ENCODE results near the gene FGD2.

Gene FGD2

GRCh38 chr6:36980876-36981619, 24.4 kb upstream of the FGD2 start:
- no peak for ATAC-seq
- TF ChIP-seq, protein P1, sequence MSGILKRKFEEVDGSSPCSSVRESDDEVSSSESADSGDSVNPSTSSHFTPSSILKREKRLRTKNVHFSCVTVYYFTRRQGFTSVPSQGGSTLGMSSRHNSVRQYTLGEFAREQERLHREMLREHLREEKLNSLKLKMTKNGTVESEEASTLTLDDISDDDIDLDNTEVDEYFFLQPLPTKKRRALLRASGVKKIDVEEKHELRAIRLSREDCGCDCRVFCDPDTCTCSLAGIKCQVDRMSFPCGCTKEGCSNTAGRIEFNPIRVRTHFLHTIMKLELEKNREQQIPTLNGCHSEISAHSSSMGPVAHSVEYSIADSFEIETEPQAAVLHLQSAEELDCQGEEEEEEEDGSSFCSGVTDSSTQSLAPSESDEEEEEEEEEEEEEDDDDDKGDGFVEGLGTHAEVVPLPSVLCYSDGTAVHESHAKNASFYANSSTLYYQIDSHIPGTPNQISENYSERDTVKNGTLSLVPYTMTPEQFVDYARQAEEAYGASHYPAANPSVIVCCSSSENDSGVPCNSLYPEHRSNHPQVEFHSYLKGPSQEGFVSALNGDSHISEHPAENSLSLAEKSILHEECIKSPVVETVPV (CRISPR knock-in tag; IDR thresholded peaks at IDR 0.05) = no peak
- no peak for TF ChIP-seq ZNF70 (CRISPR knock-in tag; IDR thresholded peaks at IDR 0.05)
- TF ChIP-seq, protein P2, sequence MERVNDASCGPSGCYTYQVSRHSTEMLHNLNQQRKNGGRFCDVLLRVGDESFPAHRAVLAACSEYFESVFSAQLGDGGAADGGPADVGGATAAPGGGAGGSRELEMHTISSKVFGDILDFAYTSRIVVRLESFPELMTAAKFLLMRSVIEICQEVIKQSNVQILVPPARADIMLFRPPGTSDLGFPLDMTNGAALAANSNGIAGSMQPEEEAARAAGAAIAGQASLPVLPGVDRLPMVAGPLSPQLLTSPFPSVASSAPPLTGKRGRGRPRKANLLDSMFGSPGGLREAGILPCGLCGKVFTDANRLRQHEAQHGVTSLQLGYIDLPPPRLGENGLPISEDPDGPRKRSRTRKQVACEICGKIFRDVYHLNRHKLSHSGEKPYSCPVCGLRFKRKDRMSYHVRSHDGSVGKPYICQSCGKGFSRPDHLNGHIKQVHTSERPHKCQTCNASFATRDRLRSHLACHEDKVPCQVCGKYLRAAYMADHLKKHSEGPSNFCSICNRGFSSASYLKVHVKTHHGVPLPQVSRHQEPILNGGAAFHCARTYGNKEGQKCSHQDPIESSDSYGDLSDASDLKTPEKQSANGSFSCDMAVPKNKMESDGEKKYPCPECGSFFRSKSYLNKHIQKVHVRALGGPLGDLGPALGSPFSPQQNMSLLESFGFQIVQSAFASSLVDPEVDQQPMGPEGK (CRISPR knock-in tag; IDR thresholded peaks at IDR 0.05; ENCODE audit: borderline replicate concordance) = no peak
- no peak for TF ChIP-seq TCF4 (CRISPR knock-in tag; IDR thresholded peaks at IDR 0.05; ENCODE audit: borderline replicate concordance)
- TF ChIP-seq OSR1 (CRISPR knock-in tag; IDR thresholded peaks at IDR 0.05) = no peak
- TF ChIP-seq ZNF8 (CRISPR knock-in tag; IDR thresholded peaks at IDR 0.05) = no peak

DNA sequence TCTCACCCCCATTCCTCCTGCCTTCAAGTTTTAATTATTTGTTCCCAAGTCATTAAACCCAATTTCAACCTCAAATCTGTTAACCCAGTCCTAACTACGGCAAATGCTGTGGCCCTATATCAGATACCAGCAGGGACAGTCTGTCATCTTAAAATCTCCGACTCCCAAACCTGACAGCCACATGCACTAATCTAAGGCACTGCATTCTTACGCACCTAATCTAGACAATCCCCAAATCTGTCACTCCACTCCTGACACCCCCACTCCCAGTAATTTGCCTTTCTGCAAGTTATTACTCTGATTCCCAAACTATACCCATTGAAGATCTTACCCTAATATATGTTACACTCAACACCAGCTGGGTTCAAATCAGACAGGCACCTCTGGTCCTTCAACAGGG, 21.9 kb upstream of the FGD2 start:
- ATAC-seq = no peak
- TF ChIP-seq GLIS3 (CRISPR knock-in tag; IDR thresholded peaks at IDR 0.05) (no peak), ARNTL (CRISPR knock-in tag; IDR thresholded peaks at IDR 0.05; ENCODE audit: borderline replicate concordance, low read depth) (no peak), RARB (CRISPR knock-in tag; IDR thresholded peaks at IDR 0.05) (no peak), POU6F1 (CRISPR knock-in tag; IDR thresholded peaks at IDR 0.05; ENCODE audit: borderline replicate concordance, low read depth) (no peak), ZFP3 (CRISPR knock-in tag; IDR thresholded peaks at IDR 0.05) (no peak), ZFP30 (CRISPR knock-in tag; IDR thresholded peaks at IDR 0.05) (no peak), TCF4 (CRISPR knock-in tag; IDR thresholded peaks at IDR 0.05; ENCODE audit: borderline replicate concordance) (no peak), BACH2 (CRISPR knock-in tag; IDR thresholded peaks at IDR 0.05; ENCODE audit: borderline replicate concordance) (no peak), CSDC2 (CRISPR knock-in tag; IDR thresholded peaks at IDR 0.05) (no peak), ZNF70 (CRISPR knock-in tag; IDR thresholded peaks at IDR 0.05) (no peak), ISL1 (CRISPR knock-in tag; IDR thresholded peaks at IDR 0.05) (no peak), PPARA (CRISPR knock-in tag; IDR thresholded peaks at IDR 0.05; ENCODE audit: borderline replicate concordance) (no peak), ZNF8 (CRISPR knock-in tag; IDR thresholded peaks at IDR 0.05) (no peak), SNAI2 (CRISPR knock-in tag; IDR thresholded peaks at IDR 0.05) (no peak), ZNF565 (CRISPR knock-in tag; conservative IDR thresholded peaks at IDR 0.05; ENCODE audit: low read depth) (no peak), ESRRG (CRISPR knock-in tag; IDR thresholded peaks at IDR 0.05) (no peak)
- TF ChIP-seq, protein P1 (CRISPR knock-in tag; IDR thresholded peaks at IDR 0.05) = no peak
- TF ChIP-seq, protein P3, sequence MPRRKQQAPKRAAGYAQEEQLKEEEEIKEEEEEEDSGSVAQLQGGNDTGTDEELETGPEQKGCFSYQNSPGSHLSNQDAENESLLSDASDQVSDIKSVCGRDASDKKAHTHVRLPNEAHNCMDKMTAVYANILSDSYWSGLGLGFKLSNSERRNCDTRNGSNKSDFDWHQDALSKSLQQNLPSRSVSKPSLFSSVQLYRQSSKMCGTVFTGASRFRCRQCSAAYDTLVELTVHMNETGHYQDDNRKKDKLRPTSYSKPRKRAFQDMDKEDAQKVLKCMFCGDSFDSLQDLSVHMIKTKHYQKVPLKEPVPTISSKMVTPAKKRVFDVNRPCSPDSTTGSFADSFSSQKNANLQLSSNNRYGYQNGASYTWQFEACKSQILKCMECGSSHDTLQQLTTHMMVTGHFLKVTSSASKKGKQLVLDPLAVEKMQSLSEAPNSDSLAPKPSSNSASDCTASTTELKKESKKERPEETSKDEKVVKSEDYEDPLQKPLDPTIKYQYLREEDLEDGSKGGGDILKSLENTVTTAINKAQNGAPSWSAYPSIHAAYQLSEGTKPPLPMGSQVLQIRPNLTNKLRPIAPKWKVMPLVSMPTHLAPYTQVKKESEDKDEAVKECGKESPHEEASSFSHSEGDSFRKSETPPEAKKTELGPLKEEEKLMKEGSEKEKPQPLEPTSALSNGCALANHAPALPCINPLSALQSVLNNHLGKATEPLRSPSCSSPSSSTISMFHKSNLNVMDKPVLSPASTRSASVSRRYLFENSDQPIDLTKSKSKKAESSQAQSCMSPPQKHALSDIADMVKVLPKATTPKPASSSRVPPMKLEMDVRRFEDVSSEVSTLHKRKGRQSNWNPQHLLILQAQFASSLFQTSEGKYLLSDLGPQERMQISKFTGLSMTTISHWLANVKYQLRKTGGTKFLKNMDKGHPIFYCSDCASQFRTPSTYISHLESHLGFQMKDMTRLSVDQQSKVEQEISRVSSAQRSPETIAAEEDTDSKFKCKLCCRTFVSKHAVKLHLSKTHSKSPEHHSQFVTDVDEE (CRISPR knock-in tag; IDR thresholded peaks at IDR 0.05) = no peak
